IPS-18a (cell line): ENCODE measurements around the gene SLC9A1.
A peak's percentile ranks its signal among the peaks of the same experiment; 100 is the strongest.

Experiments
- H3K27ac ChIP-seq: one replicate; pipeline ENCODE4 v1.5.1; 2013; ENCODE audit warnings: low read length
- H3K27me3 ChIP-seq: one replicate; pipeline ENCODE4 v1.6.1; 2013; ENCODE audit warnings: mild to moderate bottlenecking, low read length; ENCODE audit not compliant: control insufficient read depth, insufficient read depth
- H3K36me3 ChIP-seq: one replicate; pipeline ENCODE4 v1.6.1; 2013; ENCODE audit warnings: low read depth, low read length; ENCODE audit not compliant: control insufficient read depth
- H3K4me1 ChIP-seq: one replicate; pipeline ENCODE4 v1.6.1; 2013; ENCODE audit warnings: low read depth, low read length; ENCODE audit not compliant: control insufficient read depth
- H3K4me3 ChIP-seq: one replicate; pipeline ENCODE4 v1.5.1; 2013; ENCODE audit warnings: low read length
- H3K9ac ChIP-seq: one replicate; pipeline ENCODE4 v1.6.1; 2013; ENCODE audit warnings: mild to moderate bottlenecking, low read length, moderate library complexity
- H3K9me3 ChIP-seq: one replicate; pipeline ENCODE4 v1.6.1; 2013; ENCODE audit warnings: low read depth, low read length; ENCODE audit not compliant: control insufficient read depth

The SLC9A1 gene

DNA sequence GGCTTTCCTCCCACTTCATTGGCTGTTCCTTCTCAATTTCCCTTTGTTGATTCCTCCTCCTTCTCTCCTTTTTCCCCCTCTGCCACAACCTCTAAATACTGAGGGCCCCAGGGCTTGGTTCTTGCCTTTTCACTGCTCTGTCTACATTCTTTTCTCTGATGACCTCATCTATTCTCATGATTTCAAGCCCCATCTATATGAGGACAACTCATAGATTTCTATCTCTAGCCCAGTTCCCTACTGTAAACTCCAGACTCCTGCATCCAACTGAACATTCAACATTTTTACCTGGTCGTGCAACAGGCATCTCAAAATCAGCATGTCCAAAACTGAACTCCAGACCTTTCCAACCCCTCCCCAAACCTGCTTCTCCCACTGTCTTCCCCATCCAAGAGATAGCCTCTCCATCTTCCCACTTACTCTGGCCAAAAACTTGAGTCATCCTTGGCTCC, 11.5 kb upstream of the SLC9A1 start:
- Histone ChIP-seq H3K4me1 (no peaks in the 10 kb centered on the region), H3K9me3 (no peaks in the 10 kb centered on the region), H3K27ac (no peak overlapping the region), H3K4me3 (no peak overlapping the region), H3K36me3 (no peaks in the 10 kb centered on the region), H3K9ac (no peak overlapping the region), H3K27me3 (no peaks in the 10 kb centered on the region)

DNA sequence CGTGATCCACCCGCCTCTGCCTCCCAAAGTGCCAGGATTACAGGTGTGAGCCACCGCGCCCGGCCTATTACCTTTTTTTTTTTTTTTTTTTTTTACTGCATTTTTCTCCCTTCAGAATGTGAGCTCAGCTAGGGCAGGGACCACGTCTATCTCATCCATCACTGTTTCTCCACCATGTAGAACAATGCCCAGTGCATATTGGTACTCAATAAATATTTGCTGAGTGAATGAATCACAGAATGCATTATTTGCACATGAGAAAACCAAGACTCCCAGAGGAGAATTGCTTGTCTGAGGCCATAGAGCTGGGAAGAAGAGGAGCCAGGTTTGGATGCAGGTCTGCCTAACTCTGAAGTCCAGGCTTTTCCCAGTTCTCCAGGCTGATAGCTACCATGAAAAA, 8.2 kb upstream of the SLC9A1 start:
- H3K9me3 ChIP-seq = no peaks in the 10 kb centered on the region
- no peaks in the 10 kb centered on the region for H3K27me3 ChIP-seq
- H3K4me1 ChIP-seq = no peaks in the 10 kb centered on the region
- no peak overlapping the region for H3K27ac ChIP-seq
- no peak overlapping the region for H3K9ac ChIP-seq
- H3K36me3 ChIP-seq = no peaks in the 10 kb centered on the region
- no peak overlapping the region for H3K4me3 ChIP-seq

DNA sequence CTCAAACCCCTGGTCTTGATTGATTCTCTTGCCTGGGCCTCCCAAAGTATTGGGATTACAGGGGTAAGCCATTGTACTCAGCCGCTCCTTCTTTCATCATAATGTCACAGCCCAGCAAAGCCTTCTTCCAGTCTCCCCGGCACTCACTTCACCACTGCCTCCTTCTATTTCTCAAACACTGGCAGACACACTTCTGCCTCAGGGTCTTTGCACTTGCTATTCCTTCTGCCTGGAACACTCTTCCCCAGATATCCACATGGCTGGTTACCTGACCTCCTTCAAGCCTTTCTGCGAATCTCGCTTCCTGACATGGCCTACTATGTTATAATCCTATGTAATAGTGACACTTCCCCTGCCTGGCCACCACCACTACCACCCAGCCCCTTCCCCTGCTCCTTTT, 7.2 kb upstream of the SLC9A1 start:
- no peak overlapping the region for H3K9ac ChIP-seq
- no peaks in the 10 kb centered on the region for H3K9me3 ChIP-seq
- no peak overlapping the region for H3K4me3 ChIP-seq
- H3K4me1 ChIP-seq = no peaks in the 10 kb centered on the region
- H3K27ac ChIP-seq = no peak overlapping the region
- H3K36me3 ChIP-seq = no peaks in the 10 kb centered on the region
- H3K27me3 ChIP-seq = no peaks in the 10 kb centered on the region

DNA sequence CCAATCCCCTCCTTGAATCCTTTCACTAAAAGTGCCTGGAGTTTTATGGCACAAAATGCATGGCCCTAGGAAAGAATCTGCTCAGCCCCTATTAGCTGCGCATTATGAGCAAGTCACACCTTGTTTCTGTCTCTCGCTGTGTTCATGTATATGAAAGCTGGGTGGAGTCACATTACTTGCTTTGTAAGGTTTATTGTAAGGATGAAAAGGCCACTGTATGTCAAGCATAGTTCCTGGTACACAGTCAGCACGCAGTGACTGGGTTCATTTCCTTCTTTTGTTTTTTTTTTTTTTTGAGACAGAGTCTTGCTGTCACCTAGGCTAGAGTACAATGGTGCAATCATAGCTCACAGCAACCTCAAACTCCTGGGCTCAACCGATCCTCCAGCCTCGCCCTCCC, 6.7 kb upstream of the SLC9A1 start:
- Histone ChIP-seq H3K9ac (no peak overlapping the region), H3K27ac (no peak overlapping the region), H3K36me3 (no peaks in the 10 kb centered on the region), H3K4me1 (no peaks in the 10 kb centered on the region), H3K9me3 (no peaks in the 10 kb centered on the region), H3K4me3 (no peak overlapping the region), H3K27me3 (no peaks in the 10 kb centered on the region)

DNA sequence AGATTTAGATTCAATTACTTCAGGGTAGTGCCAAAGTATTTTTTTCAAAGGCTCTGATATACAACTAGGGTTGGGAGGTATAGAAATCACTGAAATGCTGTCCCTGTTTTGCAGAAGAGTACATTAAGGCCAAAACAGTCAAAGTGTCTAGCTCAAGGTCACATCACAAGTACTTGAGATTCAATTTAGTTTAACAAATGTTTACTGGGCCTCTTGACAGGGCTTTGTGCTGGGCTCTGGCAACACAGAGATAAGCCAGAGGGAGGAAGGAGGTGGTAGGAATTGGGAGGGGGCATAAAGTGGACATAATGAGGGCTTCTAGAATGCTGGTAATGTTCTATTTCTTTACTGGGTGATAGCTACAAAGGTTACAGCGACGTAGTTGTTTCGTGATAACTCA, 2.3 kb upstream of the SLC9A1 start:
- H3K9me3 ChIP-seq = no peaks in the 10 kb centered on the region
- no peak overlapping the region for H3K27ac ChIP-seq
- no peak overlapping the region for H3K4me3 ChIP-seq
- H3K27me3 ChIP-seq = no peaks in the 10 kb centered on the region
- no peak overlapping the region for H3K9ac ChIP-seq
- no peaks in the 10 kb centered on the region for H3K36me3 ChIP-seq
- H3K4me1 ChIP-seq = peaks cover 22% of the 10 kb centered on the region

DNA sequence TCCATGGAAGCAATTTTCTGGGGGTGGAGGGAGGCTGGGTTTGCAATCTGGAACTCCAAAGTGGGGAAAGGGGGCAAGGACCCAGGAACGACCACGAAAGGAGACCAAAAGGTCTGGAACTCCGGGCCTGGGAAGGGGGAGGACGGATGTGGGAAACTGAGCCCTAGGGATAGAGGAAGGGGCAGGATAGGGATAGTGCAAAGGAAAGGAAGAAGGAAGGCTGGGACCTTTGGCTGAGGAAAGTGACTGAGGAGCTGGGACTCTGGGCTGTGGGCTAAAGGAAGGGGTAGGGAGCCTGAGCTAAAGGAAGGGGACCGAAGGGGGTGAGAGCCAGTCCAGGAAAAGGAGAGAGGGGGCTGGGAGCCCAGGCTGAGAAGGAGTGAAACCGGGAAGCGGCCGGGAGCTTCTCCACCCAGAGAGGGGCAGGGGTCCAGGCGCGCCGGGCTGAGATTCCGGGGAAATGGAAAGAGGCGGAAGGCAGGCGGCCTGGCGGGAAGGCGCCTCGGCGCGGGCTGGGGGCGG, 395 bp downstream of the SLC9A1 start:
- H3K4me3 ChIP-seq = peak overlapping the region; percentile 73
- peak overlapping the region; percentile 68 for H3K9ac ChIP-seq
- H3K36me3 ChIP-seq = no peaks in the 10 kb centered on the region
- H3K27ac ChIP-seq = no peak overlapping the region
- H3K4me1 ChIP-seq = peaks cover 22% of the 10 kb centered on the region
- H3K27me3 ChIP-seq = no peaks in the 10 kb centered on the region
- H3K9me3 ChIP-seq = no peaks in the 10 kb centered on the region

DNA sequence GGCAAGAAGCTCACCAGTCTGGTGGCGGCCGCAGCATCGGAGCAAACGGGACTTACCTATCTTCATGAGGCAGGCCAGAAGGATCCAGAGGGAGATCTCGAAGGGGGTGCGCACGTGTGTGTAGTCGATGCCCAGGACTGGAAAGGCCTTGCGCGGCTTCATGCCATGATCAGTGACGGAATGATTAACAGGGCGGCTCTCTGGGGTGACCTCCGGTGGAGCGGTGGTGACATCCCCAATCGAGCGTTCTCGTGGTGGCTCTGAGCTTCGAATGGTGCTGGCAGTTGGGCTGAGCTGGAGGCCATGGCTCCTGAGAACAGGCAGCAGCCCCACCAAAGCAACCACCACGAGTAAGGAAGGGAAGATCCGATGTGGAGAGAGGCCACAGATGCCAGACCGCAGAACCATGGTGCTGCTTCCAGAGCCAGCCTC, 982 bp downstream of the SLC9A1 start:
- H3K4me3 ChIP-seq = peak overlapping the region; percentile 73
- H3K36me3 ChIP-seq = no peaks in the 10 kb centered on the region
- H3K9ac ChIP-seq = peak overlapping the region; percentile 68
- peaks cover 22% of the 10 kb centered on the region for H3K4me1 ChIP-seq
- H3K27ac ChIP-seq = no peak overlapping the region
- no peaks in the 10 kb centered on the region for H3K27me3 ChIP-seq
- no peaks in the 10 kb centered on the region for H3K9me3 ChIP-seq

DNA sequence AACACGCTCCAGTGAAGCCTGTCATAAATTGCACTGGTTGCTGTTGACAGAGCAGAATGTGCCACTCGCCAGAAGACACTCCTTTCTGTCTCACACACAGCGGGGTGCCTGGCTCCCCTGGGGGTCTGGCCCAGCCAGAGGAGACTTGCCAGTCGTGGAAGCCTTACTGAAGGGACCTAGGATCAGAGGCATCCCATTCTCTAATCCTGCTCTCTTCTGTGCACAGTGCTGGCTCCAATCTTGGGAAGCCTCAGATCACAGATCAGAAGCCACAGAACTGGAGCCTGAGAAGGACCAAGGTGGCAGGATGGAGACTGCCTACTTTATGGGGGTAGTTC, 1.4 kb downstream of the SLC9A1 start:
- Histone ChIP-seq H3K36me3 (no peaks in the 10 kb centered on the region), H3K4me1 (peaks cover 22% of the 10 kb centered on the region), H3K9ac (no peak overlapping the region), H3K4me3 (peak overlapping the region; percentile 73), H3K9me3 (no peaks in the 10 kb centered on the region), H3K27me3 (no peaks in the 10 kb centered on the region), H3K27ac (no peak overlapping the region)

DNA sequence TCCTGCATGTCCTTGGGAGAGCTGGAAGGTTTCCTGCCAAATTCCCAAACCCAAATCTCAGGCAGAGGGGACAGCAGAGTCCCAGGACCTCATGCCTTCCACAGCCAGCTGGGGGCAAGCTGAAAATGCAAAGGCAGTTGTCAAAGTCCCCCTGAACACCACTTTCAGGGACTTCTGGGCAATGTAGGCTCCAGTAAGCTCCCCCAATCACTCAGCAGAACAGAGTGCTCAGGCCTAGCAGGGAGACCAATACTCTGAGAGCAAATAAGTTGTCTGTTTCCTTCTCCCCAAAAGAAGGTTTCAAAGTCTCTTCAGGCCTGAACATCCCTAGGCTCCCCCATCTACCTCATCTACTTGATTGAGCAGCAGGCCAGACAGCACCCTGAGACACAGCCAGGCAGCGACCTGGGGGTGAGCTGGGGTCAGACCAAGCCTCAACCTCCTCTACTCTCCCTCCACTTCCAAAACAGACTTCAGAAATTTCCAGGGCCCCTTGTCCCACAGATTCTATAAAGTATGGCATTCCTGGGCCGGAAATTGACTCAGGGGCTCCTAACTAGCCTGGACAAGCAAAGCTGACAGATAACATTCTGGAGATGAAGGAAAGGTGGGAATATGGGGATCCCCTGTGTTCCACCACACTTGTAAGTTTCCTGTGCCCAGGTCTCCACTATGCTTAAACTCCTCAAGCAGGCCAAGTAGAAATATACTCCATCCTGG, 1.9 kb downstream of the SLC9A1 start:
- H3K27me3 ChIP-seq = no peaks in the 10 kb centered on the region
- H3K9me3 ChIP-seq = no peaks in the 10 kb centered on the region
- peaks cover 22% of the 10 kb centered on the region for H3K4me1 ChIP-seq
- H3K27ac ChIP-seq = no peak overlapping the region
- no peak overlapping the region for H3K9ac ChIP-seq
- peak overlapping the region; percentile 73 for H3K4me3 ChIP-seq
- H3K36me3 ChIP-seq = no peaks in the 10 kb centered on the region

DNA sequence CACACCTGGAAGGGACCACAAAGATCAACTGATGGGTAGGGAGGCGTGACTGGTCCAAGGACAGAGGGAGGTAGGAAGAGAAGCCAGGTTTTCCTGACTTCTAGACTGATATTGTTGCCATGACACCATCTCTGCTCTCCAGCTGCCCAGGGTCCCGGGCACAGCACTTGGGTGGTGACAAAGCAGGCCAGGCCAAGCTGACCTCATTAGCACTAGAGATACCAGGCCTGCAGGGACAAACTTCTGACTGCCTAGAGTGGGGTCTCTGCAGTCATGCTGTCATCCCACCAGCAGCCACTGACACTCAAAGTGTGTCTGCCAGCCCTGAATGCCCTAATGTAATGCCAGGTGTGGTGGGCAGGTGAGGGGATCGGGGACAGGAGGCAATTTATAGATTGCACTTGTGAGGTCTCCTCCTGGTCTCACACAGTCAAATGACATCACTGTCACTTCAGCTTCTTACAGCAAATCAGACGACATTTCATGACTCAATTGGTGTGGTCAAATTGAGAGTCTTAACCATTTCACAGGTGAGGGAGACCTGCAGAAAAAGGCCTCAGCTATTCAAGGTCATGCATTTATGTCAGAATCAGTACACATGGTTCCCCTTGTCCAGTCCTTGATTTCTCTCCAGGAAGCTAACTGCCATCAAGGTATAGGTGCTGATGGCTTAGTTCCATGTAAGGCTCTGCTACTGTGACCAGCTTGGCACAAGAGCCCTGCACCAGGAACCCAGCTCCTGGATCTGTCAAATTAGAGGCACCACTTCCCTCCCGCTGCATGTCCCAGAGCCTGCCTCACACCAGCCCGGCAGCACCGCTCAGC, 2.7 kb downstream of the SLC9A1 start:
- Histone ChIP-seq H3K27me3 (no peaks in the 10 kb centered on the region), H3K4me1 (peaks cover 22% of the 10 kb centered on the region), H3K9me3 (no peaks in the 10 kb centered on the region), H3K4me3 (no peak overlapping the region), H3K9ac (no peak overlapping the region), H3K36me3 (no peaks in the 10 kb centered on the region), H3K27ac (no peak overlapping the region)

DNA sequence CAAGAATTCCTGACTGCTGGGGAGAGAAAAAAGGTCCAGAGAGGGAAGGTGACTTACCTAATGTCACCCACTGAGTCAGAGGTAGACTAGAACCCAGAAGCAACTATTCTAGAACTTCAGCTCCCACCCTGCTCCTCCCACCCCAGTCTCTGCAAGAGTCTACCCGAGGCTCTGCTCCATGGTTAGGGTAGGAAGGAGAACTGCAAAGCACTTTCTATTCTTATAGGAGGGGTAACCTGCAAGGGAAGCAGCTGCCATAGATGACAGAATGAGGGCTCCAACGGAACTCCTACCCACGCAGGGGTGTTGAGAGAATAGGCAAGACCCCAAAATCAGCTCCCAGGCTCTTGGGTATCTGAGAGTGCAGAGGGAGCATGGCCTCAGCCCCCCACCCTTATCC, 4.3 kb downstream of the SLC9A1 start:
- Histone ChIP-seq H3K9me3 (no peaks in the 10 kb centered on the region), H3K4me3 (no peak overlapping the region), H3K36me3 (no peaks in the 10 kb centered on the region), H3K9ac (no peak overlapping the region), H3K27ac (no peak overlapping the region), H3K4me1 (peaks cover 22% of the 10 kb centered on the region), H3K27me3 (no peaks in the 10 kb centered on the region)
